ENCODE measurements around the gene MOB4. TPM values are rescaled to one million over a fixed set of nuclear protein-coding genes. Genes with fewer than 3 reads are reported as not detected.
"Not testable (repeated sequence)": the region's sequence is repeated elsewhere in the genome, so short reads cannot be mapped to it uniquely, and the experiment has no call there.

MOB4 gene
- total RNA-seq = 33.0 TPM
- long read RNA-seq, transcript MOB4-207 (7 exons, 1,021 nt) = minor isoform, 5 of 101 reads
- long read RNA-seq, transcript MOB4-202 (8 exons, 3,986 nt) = major isoform, 94 of 101 reads
- long read RNA-seq, partial matches to known transcripts = 0 of 101 reads
- long read RNA-seq, other reads (novel, unspliced or antisense) = 2 of 101 reads

GRCh38 chr2:197515739-197516392 is at the start of gene MOB4:
Gene MOB4, plus strand, starts transcription at chr2:197516066. Its CDS starts 21 bp downstream, at chr2:197516087.
- intact Hi-C loops (cut with micrococcal nuclease) = no loop called here
- ATAC-seq (peak; percentile 99), DNase-seq (peak; percentile 97)

- DNase-seq (no peak), ATAC-seq (no peak)
- intact Hi-C loops (cut with micrococcal nuclease) = no loop called here
Measured at GRCh38 chr2:197472166-197472565, 43.7 kb upstream of the MOB4 start.

- DNase-seq = no peak
- no peak for ATAC-seq
- intact Hi-C loops (cut with micrococcal nuclease) = no loop called here
Measured at GRCh38 chr2:197477797-197478196, 38.1 kb upstream of the MOB4 start.

GRCh38 chr2:197480165-197481036 is 35.5 kb upstream of the MOB4 start:
- intact Hi-C loops (cut with micrococcal nuclease) = no loop called here
- DNase-seq (no peak), ATAC-seq (no peak)

GRCh38 chr2:197484248-197484647 is 31.6 kb upstream of the MOB4 start:
- intact Hi-C loops (cut with micrococcal nuclease); ATAC-seq: not testable (repeated sequence)

GRCh38 chr2:197486175-197486574 is 29.7 kb upstream of the MOB4 start:
- intact Hi-C loops (cut with micrococcal nuclease) = no loop called here
- DNase-seq (no peak), ATAC-seq (no peak)

More at GRCh38 chr2:197484248-197484647, 31.6 kb upstream of the MOB4 start:
- not testable (repeated sequence) for DNase-seq

GRCh38 chr2:197487385-197487784 is 28.5 kb upstream of the MOB4 start:
- ATAC-seq = peak; percentile 15
- intact Hi-C loops (cut with micrococcal nuclease) = no loop called here
- no peak for DNase-seq

- intact Hi-C loops (cut with micrococcal nuclease) = loop anchor here (10.0 kb wide), 1 partner anchor 91 kb away; no protein-coding TSS in a partner anchor
- ATAC-seq (no peak), DNase-seq (no peak)
Measured at GRCh38 chr2:197495433-197496134, 20.3 kb upstream of the MOB4 start.

- intact Hi-C loops (cut with micrococcal nuclease) = loop anchor here (10.0 kb wide), 1 partner anchor 92 kb away; no protein-coding TSS in a partner anchor
- DNase-seq (no peak), ATAC-seq (no peak)
Measured at GRCh38 chr2:197496695-197497094, 19.2 kb upstream of the MOB4 start.

GRCh38 chr2:197497326-197497725 is 18.5 kb upstream of the MOB4 start:
- no peak for DNase-seq
- intact Hi-C loops (cut with micrococcal nuclease) = loop anchor here (10.0 kb wide), 1 partner anchor 93 kb away; no protein-coding TSS in a partner anchor
- ATAC-seq = no peak

- ATAC-seq (no peak), DNase-seq (no peak)
- intact Hi-C loops (cut with micrococcal nuclease) = loop anchor here (10.0 kb wide), 1 partner anchor 94 kb away; no protein-coding TSS in a partner anchor
Measured at GRCh38 chr2:197498235-197498936, 17.5 kb upstream of the MOB4 start.

GRCh38 chr2:197498937-197499593 is 16.8 kb upstream of the MOB4 start:
- DNase-seq (peak; percentile 74), ATAC-seq (peak; percentile 30)
- intact Hi-C loops (cut with micrococcal nuclease) = loop anchor here (10.0 kb wide), 1 partner anchor 94 kb away; no protein-coding TSS in a partner anchor

- intact Hi-C loops (cut with micrococcal nuclease) = loop anchor here (10.0 kb wide), 1 partner anchor 95 kb away; no protein-coding TSS in a partner anchor
- DNase-seq (peak; percentile 98), ATAC-seq (peak; percentile 97)
Measured at GRCh38 chr2:197499594-197500502, 16.0 kb upstream of the MOB4 start, which contains the start of the genes HSPD1 and HSPE1. Gene HSPD1, minus strand, starts transcription at chr2:197499840. Its CDS starts 992 bp downstream, at chr2:197498848. Gene HSPE1, plus strand, starts transcription at chr2:197500379. Its CDS starts 58 bp downstream, at chr2:197500437.

GRCh38 chr2:197500503-197501131 is 15.2 kb upstream of the MOB4 start:
- intact Hi-C loops (cut with micrococcal nuclease) = no loop called here

GRCh38 chr2:197502201-197502600 is 13.7 kb upstream of the MOB4 start:
- ATAC-seq (no peak), DNase-seq (no peak)
- intact Hi-C loops (cut with micrococcal nuclease) = no loop called here

More at GRCh38 chr2:197500503-197501131, 15.2 kb upstream of the MOB4 start:
- no peak for DNase-seq
- peak; percentile 7 for ATAC-seq

GRCh38 chr2:197502685-197503084 is 13.2 kb upstream of the MOB4 start:
- intact Hi-C loops (cut with micrococcal nuclease) = no loop called here

More at GRCh38 chr2:197502685-197503084, 13.2 kb upstream of the MOB4 start:
- no peak for ATAC-seq
- DNase-seq = no peak
